Left renal cortex interstitium (tissue), 4 donors: ENCODE measurements around the gene GBGT1. TPM values are rescaled to one million over a fixed set of nuclear protein-coding genes. Genes with fewer than 3 reads are reported as not detected.
"Not testable (repeated sequence)": the region's sequence is repeated elsewhere in the genome, so short reads cannot be mapped to it uniquely, and the experiment has no call there.

Source experiments
- DNase-seq, 4 donors: peaks; one replicate each; pipeline ENCODE4 v3.0.0-alpha.2; 2013; ENCODE audit warnings: low read depth in 4 of 4, low spot score in 2 of 4, missing footprints in 1 of 4
- polyA plus RNA-seq, 4 donors: library from polyadenylated mRNA; unstranded; fragments of 120-200 nt; gene quantifications; one replicate each; pipeline ENCODE4 v1.2.1, GENCODE V29; 2013; ENCODE audit not compliant: insufficient read length in 4 of 4

The GBGT1 gene
- 1 to 10 TPM; 1.9 to 3.1 (median 2.8) TPM for polyA plus RNA-seq

DNA sequence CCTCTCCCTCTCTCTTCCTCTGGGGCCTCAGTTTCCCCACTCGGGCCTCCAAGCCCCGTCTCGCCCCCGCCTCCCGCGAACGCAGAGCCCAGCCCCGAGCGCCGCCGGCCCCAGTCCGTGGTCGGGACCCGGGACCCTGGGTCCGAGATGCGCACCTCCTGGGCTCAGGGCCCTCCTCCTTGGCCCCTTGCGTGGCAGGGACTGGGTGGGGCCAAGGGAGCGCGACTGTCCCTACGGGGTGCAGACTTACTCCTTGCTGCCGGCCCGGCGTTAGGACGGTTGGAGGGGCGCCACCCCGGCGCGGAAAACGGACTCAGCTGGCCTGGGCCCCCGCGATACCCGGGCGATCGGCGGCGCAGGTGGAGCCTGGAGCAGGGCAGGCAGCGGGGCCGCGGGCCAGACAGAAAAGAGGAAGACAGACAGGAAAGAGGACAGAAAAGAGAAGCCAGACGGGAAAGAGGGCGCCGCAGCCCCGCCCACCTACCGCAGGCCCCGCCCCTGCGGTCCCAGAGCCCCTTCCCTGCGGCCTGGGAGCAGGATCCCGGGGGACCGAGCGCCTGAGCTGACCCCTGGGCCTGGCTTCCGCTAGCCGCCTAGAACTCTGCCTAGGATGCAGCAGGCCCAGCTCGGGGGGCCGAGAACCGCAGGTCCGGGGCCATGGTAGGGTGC is at the start of gene GBGT1:
Gene GBGT1 (minus strand): TSS at position 411 of the 669 bp plus-strand sequence. CDS start 1,502 bp downstream, outside the sequence.
- no peak for DNase-seq

DNA sequence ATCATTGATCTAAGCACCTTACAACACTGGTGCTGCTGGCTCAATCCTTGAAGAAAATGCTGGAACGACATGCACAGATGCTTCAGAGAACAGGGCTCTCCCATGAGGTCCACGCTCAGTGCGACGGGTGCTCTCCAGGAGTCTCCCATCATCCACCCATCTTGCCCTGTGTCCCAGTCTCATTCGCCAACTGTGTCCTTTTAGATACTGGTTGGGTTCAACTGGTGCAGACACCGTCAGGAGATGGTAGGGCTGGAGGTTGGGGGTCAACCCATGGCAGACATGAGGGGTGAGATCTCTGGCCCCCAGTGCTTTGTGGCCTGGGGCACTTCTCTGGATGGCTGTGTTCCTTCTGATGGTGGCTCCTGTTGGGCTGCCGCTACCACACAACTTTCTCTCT is 46.9 kb upstream of the GBGT1 start:
- no peak for DNase-seq

DNA sequence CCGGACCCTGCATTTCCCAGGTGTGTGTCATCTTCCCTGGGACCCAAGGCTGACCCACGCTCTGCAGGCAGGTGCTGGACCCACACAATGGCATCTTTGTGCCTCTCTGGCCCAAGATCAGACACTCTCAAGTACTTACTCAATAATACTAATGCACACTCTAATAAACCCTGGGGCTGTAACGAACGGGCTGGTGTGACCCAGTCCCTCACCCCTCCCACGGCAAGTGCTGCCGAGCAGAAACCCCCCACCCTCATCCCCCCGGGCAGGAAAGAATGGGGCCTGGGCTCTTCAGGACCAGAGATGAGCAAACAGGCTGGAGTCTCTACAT is 46.5 kb upstream of the GBGT1 start:
- no peak for DNase-seq

DNA sequence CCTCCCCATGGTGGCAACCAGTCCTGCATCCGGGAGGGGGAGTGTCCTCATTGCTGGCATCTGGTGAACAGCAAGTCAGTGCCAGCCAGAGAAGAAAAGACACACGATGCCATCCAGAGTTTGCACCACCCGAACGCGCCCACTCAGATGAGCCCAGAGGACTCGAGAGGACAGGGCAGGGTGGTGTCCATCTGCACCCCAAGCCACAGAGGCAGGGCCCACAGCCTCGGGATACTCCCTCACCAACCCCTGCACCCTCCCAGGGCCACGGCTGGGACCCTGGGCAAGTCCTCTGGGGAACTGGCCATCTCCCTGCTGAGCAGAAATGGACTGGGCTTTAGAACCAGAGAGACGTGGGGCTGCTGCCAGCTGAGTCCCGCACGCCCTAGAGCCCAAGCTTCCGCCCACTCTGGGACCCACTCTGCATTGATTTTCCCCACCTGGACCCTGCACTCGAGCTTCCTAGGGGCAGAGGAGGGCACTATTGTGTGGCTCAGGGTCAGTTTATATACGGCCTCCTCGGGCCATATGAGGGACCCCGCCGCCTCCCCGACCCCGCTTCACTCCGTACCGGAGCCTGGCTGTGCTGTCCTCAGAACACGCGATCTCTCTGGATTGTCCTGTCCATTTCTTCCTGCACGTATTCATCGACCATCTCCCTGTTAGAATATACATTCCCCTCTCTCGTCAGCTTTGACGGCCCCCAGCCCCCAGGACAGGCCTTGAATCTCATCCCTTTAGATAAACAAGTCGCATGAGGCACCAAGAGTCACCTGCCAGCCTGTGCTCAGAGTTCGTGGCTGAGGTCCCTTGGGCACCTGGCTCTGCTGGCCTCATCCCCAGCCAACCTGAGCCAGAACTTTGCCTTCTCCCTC is 45.9 kb upstream of the GBGT1 start:
- DNase-seq = not testable (repeated sequence)

DNA sequence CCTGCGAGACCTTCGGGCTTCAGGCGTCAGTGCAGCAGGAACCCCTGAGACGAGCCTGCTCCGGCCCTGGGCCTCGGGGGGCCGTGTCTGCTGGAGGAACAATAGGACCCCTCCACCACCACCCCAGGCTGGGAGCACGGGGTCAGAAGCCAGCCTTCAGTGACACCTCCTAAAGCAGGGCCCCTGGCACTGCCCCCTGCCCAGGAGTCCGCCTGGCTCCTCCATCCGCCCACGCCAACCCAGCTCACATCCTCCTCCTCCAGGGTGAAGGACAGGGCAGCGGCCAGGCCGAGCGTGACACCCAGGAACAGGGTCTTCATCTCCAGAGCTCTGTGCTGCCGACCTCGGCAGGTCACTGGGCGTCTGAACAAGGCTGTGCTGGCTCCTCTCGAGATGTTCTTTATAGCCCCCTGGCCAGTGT is 45.2 kb upstream of the GBGT1 start, which contains the start of gene OBP2B:
Gene OBP2B (minus strand): TSS at position 371 of the 421 bp plus-strand sequence. CDS start 51 bp downstream, at position 320.
- DNase-seq = not testable (repeated sequence)

DNA sequence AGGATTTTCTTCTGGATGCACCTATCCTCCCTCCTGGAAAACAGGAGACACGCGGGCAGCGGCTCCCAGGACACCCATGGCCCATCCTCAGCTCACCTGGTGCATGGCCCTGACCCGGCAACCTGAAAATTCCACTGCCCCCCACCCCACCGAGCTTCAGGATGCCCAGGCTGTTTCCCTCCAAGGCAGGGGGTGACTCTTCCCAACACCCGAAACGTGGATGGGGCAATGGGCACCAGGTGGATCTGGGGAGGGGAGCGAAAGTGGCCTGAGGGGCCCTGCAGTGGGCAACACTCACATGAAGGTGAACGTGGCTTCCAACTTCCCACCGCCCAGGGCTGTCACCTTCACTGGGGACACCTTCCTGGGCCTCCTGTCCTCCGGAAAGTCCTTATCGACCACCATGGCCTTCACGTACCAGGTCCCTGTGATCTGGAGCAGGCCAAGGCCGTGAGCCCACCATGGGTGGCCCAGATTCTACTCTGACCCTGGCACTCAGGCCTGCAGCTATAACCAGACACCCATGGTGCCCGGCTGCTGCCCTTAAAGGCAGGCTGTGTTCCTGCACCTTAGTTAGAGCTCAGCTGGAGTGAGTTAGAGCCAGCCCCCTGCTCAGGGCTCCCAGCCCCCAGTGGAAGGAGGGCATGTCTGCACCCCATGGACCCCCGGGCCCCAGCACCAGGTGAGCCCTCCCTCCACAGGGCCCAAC is 44.6 kb upstream of the GBGT1 start:
- not testable (repeated sequence) for DNase-seq

DNA sequence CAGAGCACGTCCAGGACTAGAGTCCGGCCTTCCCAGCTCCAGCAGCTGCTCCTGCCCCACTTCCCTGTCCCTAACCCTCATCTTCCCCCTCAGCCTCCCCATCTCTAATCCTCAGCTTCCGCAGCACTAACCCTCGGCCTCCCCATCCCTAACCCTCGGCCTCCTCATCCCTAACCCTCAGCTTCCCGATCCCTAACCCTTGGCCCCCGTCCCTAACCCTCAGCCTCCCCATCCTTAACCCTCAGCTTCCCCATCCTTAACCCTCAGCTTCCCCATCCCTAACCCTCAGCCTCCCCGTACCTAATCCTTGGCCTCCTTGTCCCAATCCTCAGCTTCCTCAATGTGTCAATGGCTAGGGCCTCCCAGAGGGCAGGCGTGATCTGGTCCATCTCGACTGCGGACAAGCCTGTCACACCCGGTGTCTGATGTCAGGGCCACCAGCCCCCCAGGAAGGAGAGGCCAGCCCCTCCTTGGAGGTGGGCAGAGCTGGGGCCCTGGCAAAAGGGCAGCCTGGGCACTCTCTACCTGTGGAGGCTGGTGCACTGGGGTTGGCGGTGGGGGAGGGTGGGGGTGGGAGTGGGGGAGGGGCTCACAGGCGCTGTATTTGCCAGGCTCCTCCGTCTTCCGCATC is 43.9 kb upstream of the GBGT1 start:
- DNase-seq = no peak

DNA sequence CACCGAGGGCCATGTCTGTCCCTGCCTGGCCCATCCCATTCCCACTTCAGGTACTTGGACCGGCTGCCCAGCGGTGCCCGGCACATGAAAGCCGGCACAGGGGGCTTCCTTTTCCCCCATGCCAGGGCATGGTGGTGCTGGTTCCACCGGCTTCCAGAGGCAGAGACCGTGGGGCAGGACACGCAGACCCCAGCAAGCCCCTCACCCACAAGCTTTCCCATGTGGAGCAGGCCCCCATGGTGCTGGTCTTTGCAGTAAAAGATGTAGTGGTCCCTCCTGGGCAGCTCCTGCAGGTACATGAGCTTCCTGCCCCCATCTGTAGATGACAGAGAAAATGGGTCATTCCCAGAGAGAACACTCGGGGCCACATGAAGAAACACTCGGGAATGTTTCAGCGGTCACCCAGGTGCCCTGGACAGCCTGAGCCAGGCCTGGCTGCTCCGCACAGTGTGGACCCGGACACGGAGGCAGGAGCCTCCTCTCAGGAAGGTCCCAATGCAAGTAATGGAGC is 43.4 kb upstream of the GBGT1 start:
- no peak for DNase-seq

DNA sequence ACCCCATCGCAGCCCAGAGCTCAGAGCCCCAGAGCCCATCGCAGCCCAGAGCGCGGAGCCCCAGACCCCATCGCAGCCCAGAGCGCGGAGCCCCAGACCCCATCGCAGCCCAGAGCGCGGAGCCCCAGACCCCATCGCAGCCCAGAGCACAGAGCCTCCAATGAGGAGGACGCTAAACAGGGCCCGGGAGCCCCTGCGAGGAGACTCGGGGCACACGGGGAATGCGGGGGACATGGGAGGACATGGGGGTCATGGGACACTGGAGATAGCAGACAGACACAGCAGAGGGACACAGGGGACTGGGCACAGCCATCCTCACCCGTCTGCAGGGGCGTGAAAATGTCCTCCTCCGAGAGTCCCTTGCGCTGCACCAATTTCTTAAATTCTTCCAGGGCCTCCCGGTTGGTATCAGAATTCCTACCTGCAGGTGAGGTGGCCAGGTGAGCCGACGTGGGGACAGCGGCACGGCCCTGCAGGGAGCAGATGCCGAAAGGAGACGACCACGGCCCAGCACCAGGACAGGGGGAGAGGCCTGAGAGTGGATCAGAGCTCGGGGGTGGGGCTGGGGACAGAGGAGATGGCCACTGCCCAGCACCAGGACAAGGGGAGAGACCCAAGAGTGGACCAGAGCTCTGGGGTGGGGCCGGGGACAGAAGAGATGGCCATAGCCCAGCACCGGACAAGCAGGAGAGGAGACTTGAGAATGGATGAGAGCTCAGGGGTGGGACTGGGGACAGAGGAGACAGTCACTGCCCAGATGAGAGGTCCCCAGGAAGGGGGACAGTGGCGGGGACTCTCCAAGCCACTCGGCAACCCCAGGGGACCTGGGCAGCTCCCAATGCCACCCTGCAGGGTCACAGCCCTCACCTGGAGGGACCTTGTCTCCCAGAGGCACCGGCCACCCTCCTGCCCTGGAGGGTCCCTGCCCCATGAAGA is 42.5 kb upstream of the GBGT1 start:
- no peak for DNase-seq

DNA sequence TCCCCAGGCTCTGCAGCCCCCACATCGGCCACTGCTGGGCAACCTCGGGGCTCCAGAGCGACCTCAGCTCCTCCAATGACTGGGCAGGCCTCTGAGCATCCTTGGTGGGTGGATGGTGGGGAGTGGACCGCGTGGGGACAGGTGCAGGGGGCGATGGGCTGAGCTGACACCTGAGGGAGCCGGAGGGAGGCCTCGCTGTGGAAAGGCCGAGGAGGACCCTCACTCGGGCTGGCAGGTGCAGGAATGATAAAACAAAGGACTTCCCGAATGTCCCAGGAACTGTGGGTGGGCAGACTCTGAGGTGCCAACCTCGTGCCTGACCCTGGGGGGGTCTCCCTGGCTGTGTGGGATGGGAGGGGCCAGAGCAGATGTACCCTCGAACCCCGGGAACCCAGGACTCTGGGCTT is 41.8 kb upstream of the GBGT1 start:
- DNase-seq = not testable (repeated sequence)

DNA sequence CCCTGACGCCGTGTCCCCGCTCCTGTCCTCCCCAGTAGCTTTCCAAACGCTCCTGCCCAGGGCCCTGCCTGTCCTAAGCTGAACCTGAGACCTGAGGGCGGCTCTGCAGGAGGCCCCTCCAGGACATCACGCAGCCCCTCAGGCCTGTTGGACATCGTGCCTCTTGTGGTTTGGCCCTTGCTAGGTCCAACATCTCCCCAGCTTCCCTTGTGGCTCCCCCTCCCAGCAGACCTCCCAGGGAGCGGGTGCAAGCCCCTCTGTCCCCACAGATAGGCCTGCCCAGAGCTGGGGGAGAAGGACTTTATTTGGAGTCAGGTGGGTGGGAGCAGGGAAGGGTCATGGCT is 41.3 kb upstream of the GBGT1 start:
- no peak for DNase-seq

DNA sequence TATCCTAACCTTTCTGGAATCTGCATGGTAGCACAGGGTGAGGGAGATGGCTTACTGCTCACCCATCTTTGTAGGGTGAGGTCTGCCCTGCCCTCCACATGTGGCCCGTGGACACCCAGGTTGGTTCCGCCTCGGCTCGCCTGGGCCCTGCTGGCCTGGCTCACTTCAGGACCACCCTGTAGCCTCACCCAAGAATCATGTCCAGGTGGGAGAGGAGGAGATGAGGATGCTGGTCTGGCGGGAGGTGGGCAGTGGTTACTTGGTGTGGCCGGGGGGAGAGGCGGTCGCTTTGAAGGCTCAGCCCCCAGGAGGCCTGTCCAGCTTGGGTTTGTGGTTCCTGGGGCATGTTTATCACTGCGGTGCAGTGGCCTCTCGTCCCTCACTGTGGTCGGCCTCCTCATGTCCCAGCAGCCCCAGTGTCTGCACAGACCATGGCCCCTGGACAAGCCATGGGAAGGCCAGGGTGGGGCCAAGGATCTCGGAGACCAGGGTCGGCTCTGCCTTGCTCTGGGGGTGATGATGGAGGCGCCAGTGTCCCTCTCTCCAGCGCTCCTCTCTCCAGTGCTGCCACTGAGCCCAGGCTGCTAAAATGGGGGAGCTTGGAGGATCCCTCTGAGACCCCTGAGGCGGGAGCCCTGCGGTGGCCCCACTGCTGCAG is 40.8 kb upstream of the GBGT1 start:
- no peak for DNase-seq

DNA sequence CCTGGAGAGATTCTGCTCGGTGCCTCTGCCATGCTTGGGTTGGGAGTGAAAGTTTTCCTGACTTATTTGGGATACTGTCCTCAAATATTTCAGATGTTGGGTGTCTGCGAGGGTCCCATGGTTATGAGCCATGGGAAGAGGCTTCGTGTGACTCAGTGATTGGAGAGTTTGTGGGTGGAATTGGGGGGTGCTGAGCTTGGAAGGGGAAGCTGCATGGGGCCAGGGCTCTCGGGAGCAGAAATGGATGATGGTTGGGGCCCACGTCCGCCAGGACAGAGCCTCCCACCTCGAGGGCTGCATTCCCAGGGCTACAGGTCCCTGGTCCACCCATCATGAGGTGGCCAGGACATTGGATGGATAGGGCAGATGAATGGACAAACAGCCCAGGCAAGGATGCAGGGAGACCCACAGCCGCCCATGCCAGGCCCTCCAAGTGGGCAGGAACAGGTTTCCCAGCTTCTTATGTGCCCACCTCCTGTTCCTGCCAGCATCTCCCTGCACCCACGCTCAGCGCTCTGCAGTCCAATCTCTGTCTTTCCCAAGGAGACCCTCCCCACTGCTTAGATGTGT is 39.9 kb upstream of the GBGT1 start:
- no peak for DNase-seq

DNA sequence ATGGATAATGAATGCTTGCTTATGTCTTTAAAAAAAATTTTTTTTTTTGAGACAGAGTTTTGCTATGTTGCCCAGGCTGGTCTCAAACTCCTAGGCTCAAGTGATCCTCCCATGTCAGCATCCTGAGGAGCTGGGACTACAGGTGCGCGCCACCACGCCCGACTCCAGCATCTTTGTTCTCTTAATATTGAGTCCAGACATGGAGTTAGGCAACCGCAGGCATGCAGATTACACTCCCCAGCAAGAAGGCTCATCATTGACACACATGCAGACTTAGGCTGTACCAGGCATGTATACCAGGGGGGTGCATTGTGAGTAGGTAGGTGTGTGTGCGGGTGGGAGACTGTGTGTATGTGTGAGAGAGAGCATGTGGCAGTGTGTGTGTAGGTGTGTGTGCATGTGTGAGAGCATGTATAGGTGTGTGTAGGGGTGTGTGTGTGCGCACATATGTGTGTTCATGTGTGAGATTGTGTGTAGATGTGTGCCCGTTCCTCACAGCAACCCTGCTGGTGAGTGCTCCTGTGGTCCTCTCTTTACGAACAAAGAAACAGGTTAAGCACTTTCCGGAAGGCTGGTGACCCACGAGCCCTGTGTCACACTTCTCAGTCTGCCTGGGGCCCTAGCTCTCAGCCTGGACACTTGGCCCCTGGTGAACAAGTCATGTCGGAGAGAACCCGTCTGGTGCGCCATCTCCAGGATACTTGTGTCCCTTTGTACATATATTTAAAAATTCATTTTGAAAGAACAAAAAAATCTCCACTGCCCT is 39.2 kb upstream of the GBGT1 start:
- no peak for DNase-seq

DNA sequence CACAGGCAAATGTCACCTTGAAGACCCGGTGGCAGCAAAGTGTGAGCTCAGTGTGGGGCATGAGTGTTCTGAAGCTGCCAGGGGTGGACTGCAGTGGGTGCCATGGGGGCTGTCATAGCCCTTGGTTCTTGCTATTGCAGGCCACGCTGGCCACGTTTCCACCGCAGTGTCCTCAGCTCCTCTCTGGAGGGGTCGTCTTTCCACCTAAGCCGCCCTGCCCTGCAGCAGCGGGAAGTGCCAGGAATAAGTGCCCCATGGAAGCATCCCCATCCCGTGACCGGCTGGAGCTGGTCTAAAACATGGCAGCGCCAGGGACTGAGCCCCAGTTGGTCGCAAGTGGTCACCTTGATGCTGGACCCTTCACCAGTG is 38.4 kb upstream of the GBGT1 start:
- DNase-seq = no peak

DNA sequence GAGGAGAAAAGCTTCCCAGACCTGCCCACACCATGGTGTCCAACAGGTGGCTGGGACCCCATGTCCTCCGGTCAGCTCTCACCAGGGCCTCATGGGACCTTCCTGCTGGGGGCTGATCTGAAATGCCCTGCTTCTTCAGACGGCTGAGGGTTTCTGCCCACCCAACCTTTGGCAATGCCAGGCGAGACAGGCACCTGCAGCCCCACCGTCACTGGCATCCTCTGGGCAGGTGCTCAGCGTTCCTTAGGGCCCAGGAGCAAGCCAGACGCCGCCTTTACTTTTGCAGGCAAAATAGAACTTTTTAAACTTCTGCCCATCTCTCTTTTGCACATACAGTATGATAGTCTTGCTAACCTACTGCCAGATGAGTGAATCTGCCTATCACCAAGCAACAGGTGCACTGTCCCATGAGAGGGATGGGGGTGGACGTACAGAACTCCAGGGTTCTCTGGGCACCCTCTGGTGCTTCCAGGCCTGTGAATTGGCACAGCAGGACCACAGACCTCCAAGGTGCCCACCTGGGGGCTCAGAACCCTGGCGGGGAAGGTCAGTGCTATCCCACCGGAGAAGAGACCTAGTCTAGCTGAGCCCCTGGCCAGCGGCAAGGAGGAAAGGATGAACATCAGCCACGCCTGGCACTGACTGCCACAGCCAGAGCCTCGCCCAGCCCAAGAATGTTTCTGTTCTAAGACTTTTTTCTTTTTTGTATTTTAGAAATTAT is 37.9 kb upstream of the GBGT1 start:
- DNase-seq = no peak

DNA sequence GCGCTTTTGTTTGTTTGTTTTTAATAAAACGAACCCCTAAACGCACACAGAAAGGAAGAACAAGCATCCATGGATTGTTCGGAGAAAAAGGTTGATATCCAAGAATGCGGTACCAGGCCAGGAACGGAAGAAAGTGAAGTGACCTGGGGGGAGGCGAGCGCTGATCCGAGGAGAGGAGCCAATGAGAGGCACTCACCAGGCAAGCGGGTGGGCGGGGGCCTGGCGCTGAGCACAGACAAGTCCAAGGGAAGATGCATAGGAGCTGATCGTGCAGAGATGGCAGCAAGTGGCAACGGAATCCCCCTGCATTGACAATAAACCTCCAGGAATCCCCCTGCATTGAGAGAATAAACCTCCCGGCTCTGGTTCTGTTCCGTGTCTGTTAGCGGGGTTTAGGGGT is 36.9 kb upstream of the GBGT1 start:
- DNase-seq = no peak
